Fibroblast of the aortic adventitia (primary cell): ENCODE results near the gene CACNG3. TPM values are rescaled to one million over a fixed set of nuclear protein-coding genes. Genes with fewer than 3 reads are reported as not detected.

Experiments used
- DNase-seq: peaks from one replicate; pipeline ENCODE4 v3.0.0-alpha.2; 2010; ENCODE audit warnings: low read depth
- H3K4me3 ChIP-seq: 2 replicates; pipeline ENCODE4 v1.5.1; 2011; ENCODE audit warnings: low read depth, mild to moderate bottlenecking, control low read depth, low read length, moderate library complexity
- CTCF ChIP-seq: IDR thresholded peaks from 2 replicates; pipeline ENCODE4 v1.5.1; 2011; ENCODE audit warnings: mild to moderate bottlenecking, low read length, control low read depth, inconsistent platforms; ENCODE audit not compliant: insufficient read depth
- total RNA-seq: library from RNA; depleted of rRNA; stranded (reverse); fragments of >200 nt; gene quantifications from 2 replicates; pipeline ENCODE4 v1.2.3, GENCODE V29; 2012; ENCODE audit warnings: low replicate concordance

Gene CACNG3
- total RNA-seq, 1 donor: not detected

- no peak for DNase-seq
- TF ChIP-seq CTCF: no peak
- H3K4me3 ChIP-seq: no peak overlapping the region
These were observed 96.6 kb downstream of the CACNG3 start for GRCh38 chr16:24352746-24353145.

GRCh38 chr16:24353622-24354021 is 97.5 kb downstream of the CACNG3 start:
- H3K4me3 ChIP-seq: no peak overlapping the region
- no peak for DNase-seq
- TF ChIP-seq CTCF: no peak

- TF ChIP-seq CTCF: no peak
- no peak for DNase-seq
- no peak overlapping the region for H3K4me3 ChIP-seq
These were observed 101.4 kb downstream of the CACNG3 start for GRCh38 chr16:24357511-24357910.

GRCh38 chr16:24358117-24358516 is 102.0 kb downstream of the CACNG3 start:
- no peak for DNase-seq
- no peak overlapping the region for H3K4me3 ChIP-seq
- no peak for TF ChIP-seq CTCF

GRCh38 chr16:24359490-24359889 is 103.4 kb downstream of the CACNG3 start:
- no peak for TF ChIP-seq CTCF
- DNase-seq: no peak
- H3K4me3 ChIP-seq: no peak overlapping the region

GRCh38 chr16:24360936-24361335 is 104.8 kb downstream of the CACNG3 start:
- TF ChIP-seq CTCF: no peak
- no peak overlapping the region for H3K4me3 ChIP-seq
- no peak for DNase-seq

- no peak for DNase-seq
- no peak overlapping the region for H3K4me3 ChIP-seq
- no peak for TF ChIP-seq CTCF
These were observed 108.5 kb downstream of the CACNG3 start for GRCh38 chr16:24364596-24364995.
